ENCODE data around the gene LIX1L.
"Not testable (repeated sequence)": the region's sequence is repeated elsewhere in the genome, so short reads cannot be mapped to it uniquely, and the experiment has no call there.

LIX1L gene

GRCh38 chr1:145936247-145936646 lies 21.6 kb downstream of the LIX1L start:
- no peak for DNase-seq (ENCODE audit: low spot score)

GRCh38 chr1:145935708-145936107 lies 22.1 kb downstream of the LIX1L start:
- no peak for DNase-seq (ENCODE audit: low spot score)

- not testable (repeated sequence) for DNase-seq (ENCODE audit: low spot score)
These were observed 25.3 kb downstream of the LIX1L start for GRCh38 chr1:145932522-145933009.

- DNase-seq (ENCODE audit: low spot score) = no peak
These were observed 29.7 kb downstream of the LIX1L start for GRCh38 chr1:145927916-145928643.

- peak; percentile 99 for DNase-seq (ENCODE audit: low spot score)
These were observed 30.5 kb downstream of the LIX1L start, which contains the start of gene RBM8A for GRCh38 chr1:145927063-145927886. RBM8A (minus strand) TSS chr1:145927484; CDS start chr1:145927426, 58 bp downstream.

GRCh38 chr1:145926686-145927062 lies 31.1 kb downstream of the LIX1L start:
- DNase-seq (ENCODE audit: low spot score) = no peak

- DNase-seq (ENCODE audit: low spot score) = no peak
These were observed 35.6 kb downstream of the LIX1L start for GRCh38 chr1:145922266-145922665.

GRCh38 chr1:145920297-145920696 lies 37.5 kb downstream of the LIX1L start:
- not testable (repeated sequence) for DNase-seq (ENCODE audit: low spot score)

GRCh38 chr1:145918992-145919939 lies 38.6 kb downstream of the LIX1L start:
- DNase-seq (ENCODE audit: low spot score) = peak; percentile 37

GRCh38 chr1:145918144-145918991 lies 39.4 kb downstream of the LIX1L start, which contains the start of gene PEX11B:
PEX11B (minus strand) TSS chr1:145918717; CDS start chr1:145918688, 29 bp downstream.
- peak; percentile 93 for DNase-seq (ENCODE audit: low spot score)

GRCh38 chr1:145917595-145917994 lies 40.2 kb downstream of the LIX1L start:
- no peak for DNase-seq (ENCODE audit: low spot score)

- DNase-seq (ENCODE audit: low spot score) = no peak
These were observed 41.1 kb downstream of the LIX1L start for GRCh38 chr1:145916745-145917144.

- DNase-seq (ENCODE audit: low spot score) = no peak
These were observed 45.6 kb downstream of the LIX1L start for GRCh38 chr1:145912128-145912641.

GRCh38 chr1:145908653-145909052 lies 49.2 kb downstream of the LIX1L start:
- no peak for DNase-seq (ENCODE audit: low spot score)

GRCh38 chr1:145906954-145907753 lies 50.7 kb downstream of the LIX1L start:
- DNase-seq (ENCODE audit: low spot score) = peak; percentile 27

- no peak for DNase-seq (ENCODE audit: low spot score)
These were observed 56.4 kb downstream of the LIX1L start for GRCh38 chr1:145901312-145902021.

- DNase-seq (ENCODE audit: low spot score) = no peak
These were observed 59.1 kb downstream of the LIX1L start for GRCh38 chr1:145898756-145899155.

GRCh38 chr1:145897969-145898368 lies 59.8 kb downstream of the LIX1L start:
- no peak for DNase-seq (ENCODE audit: low spot score)

GRCh38 chr1:145895471-145895870 lies 62.3 kb downstream of the LIX1L start:
- no peak for DNase-seq (ENCODE audit: low spot score)

Data from SK-N-DZ (cell line).